Measurements from ENCODE around the gene GPC6. TPM values are rescaled to one million over a fixed set of nuclear protein-coding genes. Genes with fewer than 3 reads are reported as not detected.

The GPC6 gene
- total and polyA plus RNA-seq, 2 donors (not counting 1 experiment from before 2014, with no cell fraction given): not detected

- H3K9ac ChIP-seq (ENCODE audit: low read length): no peak overlapping the region
- H3K4me1 ChIP-seq (ENCODE audit: control insufficient read depth in 2 of 2, insufficient read depth in 2 of 2, low read length in 2 of 2): no peaks in the 10 kb centered on the region
- no peak overlapping the region for H2AFZ ChIP-seq (ENCODE audit: insufficient read depth, low read depth, low read length, poor library complexity, severe bottlenecking)
- H3K27me3 ChIP-seq (replicated peaks in 1 of 4; ENCODE audit: control extremely low read depth in 1 of 4, control insufficient read depth in 3 of 4, insufficient read depth in 4 of 4, low read length in 3 of 4): no peaks in the 10 kb centered on the region
- CTCF ChIA-PET: no interaction called here
- H3K4me2 ChIP-seq (replicated peaks; ENCODE audit: low read depth, low read length, poor library complexity, severe bottlenecking): no peak overlapping the region
- H3K9me3 ChIP-seq (ENCODE audit: control extremely low read depth in 1 of 3, control insufficient read depth in 2 of 3, insufficient read depth in 1 of 3, low read length in 2 of 3): no peaks in the 10 kb centered on the region
- Mint-ChIP-seq H3K4me3 (no peak overlapping the region), H3K9me3 (ENCODE audit: insufficient read depth) (no peaks in the 10 kb centered on the region), H3K4me1 (no peaks in the 10 kb centered on the region), H3K27ac (no peak overlapping the region), H3K27me3 (no peaks in the 10 kb centered on the region)
- H4K20me1 ChIP-seq (ENCODE audit: control insufficient read depth, insufficient read depth, low read length, poor library complexity, severe bottlenecking): no peaks in the 10 kb centered on the region
- TF ChIP-seq, protein P1, sequence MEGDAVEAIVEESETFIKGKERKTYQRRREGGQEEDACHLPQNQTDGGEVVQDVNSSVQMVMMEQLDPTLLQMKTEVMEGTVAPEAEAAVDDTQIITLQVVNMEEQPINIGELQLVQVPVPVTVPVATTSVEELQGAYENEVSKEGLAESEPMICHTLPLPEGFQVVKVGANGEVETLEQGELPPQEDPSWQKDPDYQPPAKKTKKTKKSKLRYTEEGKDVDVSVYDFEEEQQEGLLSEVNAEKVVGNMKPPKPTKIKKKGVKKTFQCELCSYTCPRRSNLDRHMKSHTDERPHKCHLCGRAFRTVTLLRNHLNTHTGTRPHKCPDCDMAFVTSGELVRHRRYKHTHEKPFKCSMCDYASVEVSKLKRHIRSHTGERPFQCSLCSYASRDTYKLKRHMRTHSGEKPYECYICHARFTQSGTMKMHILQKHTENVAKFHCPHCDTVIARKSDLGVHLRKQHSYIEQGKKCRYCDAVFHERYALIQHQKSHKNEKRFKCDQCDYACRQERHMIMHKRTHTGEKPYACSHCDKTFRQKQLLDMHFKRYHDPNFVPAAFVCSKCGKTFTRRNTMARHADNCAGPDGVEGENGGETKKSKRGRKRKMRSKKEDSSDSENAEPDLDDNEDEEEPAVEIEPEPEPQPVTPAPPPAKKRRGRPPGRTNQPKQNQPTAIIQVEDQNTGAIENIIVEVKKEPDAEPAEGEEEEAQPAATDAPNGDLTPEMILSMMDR (IDR thresholded peaks at IDR 0.05): no peak
- no peaks in the 10 kb centered on the region for H3K79me2 ChIP-seq (ENCODE audit: control insufficient read depth, insufficient read depth, low read length)
- intact Hi-C loops (cut with micrococcal nuclease): no loop called here
- no peak overlapping the region for H3K4me3 ChIP-seq (ENCODE audit: control extremely low read depth in 1 of 5, extremely low read depth in 1 of 5, insufficient read depth in 1 of 5, low read depth in 2 of 5, low read length in 4 of 5)
- POLR2A ChIA-PET: no interaction called here
- no peak for DNase-seq
- no peaks in the 10 kb centered on the region for H3K36me3 ChIP-seq (replicated peaks in 1 of 2; ENCODE audit: control extremely low read depth in 1 of 2, control insufficient read depth in 1 of 2, extremely low read depth in 1 of 2, insufficient read depth in 2 of 2, low read length in 1 of 2)
- no peak overlapping the region for H3K27ac ChIP-seq (ENCODE audit: low read length in 2 of 2)
- ATAC-seq (ENCODE audit: low read depth): no peak
Measured at GRCh38 chr13:93991569-93991968, 765.0 kb downstream of the GPC6 start.

DNA sequence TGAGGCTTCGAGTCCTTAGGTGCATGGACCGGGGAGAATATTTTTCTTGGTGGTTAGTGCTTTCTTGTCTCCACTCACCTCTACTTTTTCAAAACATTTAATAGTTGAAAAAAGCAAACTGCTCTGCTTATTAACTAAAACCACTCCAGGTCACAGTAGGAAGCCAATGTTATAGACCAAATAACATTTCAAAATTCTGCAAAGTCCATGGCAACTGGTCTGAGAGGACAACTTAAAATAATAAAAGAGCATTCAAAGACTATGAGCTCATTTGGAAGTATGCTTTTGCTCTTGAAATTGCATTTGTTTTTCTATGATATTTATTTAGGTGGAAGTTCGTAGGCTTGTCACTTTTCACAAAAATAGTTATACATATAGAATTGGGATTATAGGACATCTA is 769.9 kb downstream of the GPC6 start:
- no peak overlapping the region for H3K27ac Mint-ChIP-seq
- H3K27me3 Mint-ChIP-seq: no peaks in the 10 kb centered on the region
- Histone ChIP-seq H3K36me3 (replicated peaks in 1 of 2; ENCODE audit: control extremely low read depth in 1 of 2, control insufficient read depth in 1 of 2, extremely low read depth in 1 of 2, insufficient read depth in 2 of 2, low read length in 1 of 2) (no peaks in the 10 kb centered on the region), H3K27ac (ENCODE audit: low read length in 2 of 2) (no peak overlapping the region), H3K9ac (ENCODE audit: low read length) (no peak overlapping the region), H3K4me1 (ENCODE audit: control insufficient read depth in 2 of 2, insufficient read depth in 2 of 2, low read length in 2 of 2) (no peaks in the 10 kb centered on the region), H3K27me3 (replicated peaks in 1 of 4; ENCODE audit: control extremely low read depth in 1 of 4, control insufficient read depth in 3 of 4, insufficient read depth in 4 of 4, low read length in 3 of 4) (no peaks in the 10 kb centered on the region), H3K9me3 (ENCODE audit: control extremely low read depth in 1 of 3, control insufficient read depth in 2 of 3, insufficient read depth in 1 of 3, low read length in 2 of 3) (no peaks in the 10 kb centered on the region), H4K20me1 (ENCODE audit: control insufficient read depth, insufficient read depth, low read length, poor library complexity, severe bottlenecking) (no peaks in the 10 kb centered on the region), H2AFZ (ENCODE audit: insufficient read depth, low read depth, low read length, poor library complexity, severe bottlenecking) (no peak overlapping the region), H3K4me3 (ENCODE audit: control extremely low read depth in 1 of 5, extremely low read depth in 1 of 5, insufficient read depth in 1 of 5, low read depth in 2 of 5, low read length in 4 of 5) (no peak overlapping the region), H3K4me2 (replicated peaks; ENCODE audit: low read depth, low read length, poor library complexity, severe bottlenecking) (no peak overlapping the region), H3K79me2 (ENCODE audit: control insufficient read depth, insufficient read depth, low read length) (no peaks in the 10 kb centered on the region)
- H3K4me1 Mint-ChIP-seq: no peaks in the 10 kb centered on the region
- DNase-seq (no peak), ATAC-seq (ENCODE audit: low read depth) (no peak)
- POLR2A ChIA-PET: no interaction called here
- intact Hi-C loops (cut with micrococcal nuclease): no loop called here
- TF ChIP-seq, protein P1 (IDR thresholded peaks at IDR 0.05): no peak
- no peak for TF ChIP-seq EZH2 (IDR thresholded peaks at IDR 0.05; ENCODE audit: borderline replicate concordance, insufficient read depth, low read depth, low read length, poor library complexity, severe bottlenecking)
- H3K9me3 Mint-ChIP-seq (ENCODE audit: insufficient read depth): peaks cover 4% of the 10 kb centered on the region
- WGBS (ENCODE audit: insufficient coverage): no CpG with 5 or more reads among the region's 3 CpGs
- H3K4me3 Mint-ChIP-seq: no peak overlapping the region
- CTCF ChIA-PET: no interaction called here

Data from B cell (primary cell).